GM19035 (cell line): Measurements from ENCODE around the gene PTPRB.

ENCODE experiments used
- ATAC-seq: cut with Tn5 transposase; IDR thresholded peaks from one replicate; pipeline ENCODE4 v1.9.1; 2021; ENCODE audit not compliant: unreplicated experiment

Gene PTPRB

DNA sequence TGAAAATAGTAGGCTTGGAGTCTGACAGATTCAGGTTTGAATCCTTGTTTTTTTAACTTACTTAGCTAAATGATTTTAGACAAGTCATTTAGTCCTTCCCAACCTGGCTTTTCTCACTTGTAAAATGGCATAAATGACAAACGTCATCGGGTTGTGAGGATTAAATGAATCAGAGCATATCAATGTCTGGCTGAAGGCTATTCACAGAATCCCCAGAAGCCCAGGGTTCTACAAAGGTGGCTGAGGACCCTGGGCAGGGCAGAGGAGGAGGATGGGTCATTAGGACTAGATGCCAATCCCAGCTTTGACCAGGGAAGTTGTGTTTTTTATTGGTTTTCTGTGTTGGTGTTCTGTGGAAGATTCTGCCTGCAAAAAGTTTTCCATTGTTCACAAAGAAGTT, 7.6 kb upstream of the PTPRB start:
- ATAC-seq: no peak

DNA sequence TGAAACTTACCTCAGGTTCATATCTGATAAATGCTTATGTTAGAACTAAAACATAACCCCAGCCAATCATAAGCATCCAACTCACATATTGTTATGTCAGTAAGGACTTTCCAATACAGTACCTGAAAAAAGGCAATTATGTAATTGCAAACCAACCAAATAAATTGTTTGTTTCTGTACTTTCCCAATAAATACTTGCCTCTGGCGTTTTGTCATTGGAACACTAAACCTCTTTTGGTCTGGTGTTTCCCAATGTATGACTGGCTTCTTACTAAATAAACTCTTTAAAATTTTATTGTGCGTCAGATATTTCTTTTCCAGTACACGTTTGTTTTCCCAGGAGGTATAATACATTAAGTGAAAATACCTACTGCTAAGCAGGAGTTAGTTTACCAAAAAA, 6.7 kb upstream of the PTPRB start:
- no peak for ATAC-seq

DNA sequence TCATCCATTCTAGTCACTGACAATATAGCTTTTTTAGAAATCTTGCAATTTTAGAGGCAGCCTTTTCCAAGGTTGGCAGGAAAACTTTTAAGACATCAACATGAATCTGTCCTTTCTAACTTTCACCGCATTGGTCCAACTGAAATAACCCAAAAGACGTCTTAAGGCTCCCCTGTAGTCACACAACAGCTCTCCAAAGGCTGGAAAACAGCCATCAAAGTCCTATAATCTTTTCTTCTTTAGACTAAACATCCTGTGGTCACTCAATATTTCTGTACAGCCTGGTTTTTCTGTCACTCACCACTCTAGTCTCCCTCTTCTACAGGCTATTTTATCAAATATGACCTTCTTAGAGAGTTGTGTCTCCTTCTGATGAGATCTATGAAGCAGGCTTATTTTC, 4.5 kb upstream of the PTPRB start:
- ATAC-seq: no peak

DNA sequence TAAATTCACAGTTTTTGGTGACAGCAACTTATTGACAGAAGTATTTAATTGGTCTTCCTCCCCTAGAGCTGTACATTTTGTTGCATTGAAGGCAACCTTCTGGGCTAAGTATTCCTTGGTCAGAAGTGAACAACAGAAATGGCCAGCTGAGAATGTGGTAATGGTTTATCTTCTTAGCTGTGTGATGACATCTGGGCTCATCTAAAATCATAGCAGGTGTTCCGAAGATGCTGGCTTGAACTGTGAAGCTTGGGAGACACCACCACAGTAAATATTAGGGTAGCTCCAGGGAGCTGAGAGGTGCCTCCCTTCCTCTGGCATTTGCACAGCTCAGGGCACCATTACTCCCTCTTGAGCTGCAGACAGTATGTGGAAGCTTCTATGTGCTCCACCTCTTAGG, 3.7 kb upstream of the PTPRB start:
- ATAC-seq: no peak

DNA sequence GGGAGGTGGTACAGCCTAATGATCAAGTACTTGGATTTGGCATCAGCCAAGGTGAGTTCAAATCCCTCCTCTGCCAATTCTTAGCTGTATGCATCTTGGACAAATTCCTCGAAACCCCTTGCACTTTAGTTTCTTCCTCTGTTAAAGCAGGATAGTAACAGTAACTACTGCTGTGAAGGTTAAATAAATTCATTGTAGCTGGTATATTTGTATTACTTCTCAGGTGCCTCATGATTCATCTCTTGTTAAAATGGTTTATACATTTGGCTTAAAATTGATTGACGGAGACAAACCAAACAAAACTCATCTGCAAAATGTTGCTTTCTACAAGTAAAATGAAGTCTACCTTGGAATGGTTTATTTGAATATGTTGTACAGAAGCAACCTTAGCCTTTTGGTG, 2.3 kb upstream of the PTPRB start:
- ATAC-seq: no peak

DNA sequence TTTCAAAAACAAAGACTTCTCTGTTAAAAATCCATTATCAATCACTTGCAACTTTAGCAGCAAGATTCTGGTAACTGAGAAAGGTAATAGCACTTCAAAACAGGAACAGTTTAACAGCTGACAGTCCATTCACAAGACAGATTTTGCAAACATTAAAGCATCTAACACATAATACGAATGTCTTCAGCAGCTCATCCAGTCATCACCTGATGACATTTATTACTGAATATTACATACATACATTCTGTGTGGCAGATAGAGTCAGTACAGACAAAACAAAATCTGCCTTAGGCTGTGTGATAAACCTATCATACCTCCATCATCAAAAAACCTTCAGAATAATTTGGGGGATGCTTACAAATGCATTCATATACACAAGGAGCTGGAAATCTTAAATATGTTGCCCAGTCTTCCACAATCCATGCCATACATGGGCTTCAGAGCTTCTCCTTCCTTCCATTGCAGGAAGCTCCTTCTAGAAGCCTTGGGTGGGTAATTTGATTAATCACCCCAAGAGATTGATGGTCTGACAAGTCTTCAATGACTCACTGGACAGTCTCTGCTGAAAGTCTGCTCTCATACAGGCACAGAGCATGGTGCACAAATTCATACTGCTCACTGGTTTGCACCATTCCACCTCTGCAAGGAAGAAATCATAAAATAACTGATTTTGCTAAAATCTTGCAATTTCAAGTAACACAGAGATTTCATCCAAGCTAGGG, 1.6 kb upstream of the PTPRB start:
- ATAC-seq: no peak

DNA sequence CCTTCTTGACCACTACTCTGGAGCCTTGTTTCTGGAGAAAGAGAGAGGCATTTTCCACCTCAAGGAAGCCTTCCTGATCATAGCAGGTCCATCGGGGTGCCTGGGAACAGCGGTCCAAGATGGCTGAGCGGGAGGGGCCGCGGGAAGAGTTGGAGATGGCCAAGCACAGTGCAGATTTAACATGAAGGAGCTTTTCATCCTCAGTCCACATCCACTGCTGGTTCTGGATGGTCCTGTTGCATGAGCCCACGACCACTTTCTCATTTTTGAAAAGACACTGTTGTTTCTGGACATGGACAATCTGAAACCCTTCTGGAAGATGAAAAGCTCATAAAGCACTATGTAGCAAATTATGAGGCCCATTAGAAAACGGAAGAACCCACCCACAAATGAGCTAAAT, 1.5 kb downstream of the PTPRB start:
- no peak for ATAC-seq

DNA sequence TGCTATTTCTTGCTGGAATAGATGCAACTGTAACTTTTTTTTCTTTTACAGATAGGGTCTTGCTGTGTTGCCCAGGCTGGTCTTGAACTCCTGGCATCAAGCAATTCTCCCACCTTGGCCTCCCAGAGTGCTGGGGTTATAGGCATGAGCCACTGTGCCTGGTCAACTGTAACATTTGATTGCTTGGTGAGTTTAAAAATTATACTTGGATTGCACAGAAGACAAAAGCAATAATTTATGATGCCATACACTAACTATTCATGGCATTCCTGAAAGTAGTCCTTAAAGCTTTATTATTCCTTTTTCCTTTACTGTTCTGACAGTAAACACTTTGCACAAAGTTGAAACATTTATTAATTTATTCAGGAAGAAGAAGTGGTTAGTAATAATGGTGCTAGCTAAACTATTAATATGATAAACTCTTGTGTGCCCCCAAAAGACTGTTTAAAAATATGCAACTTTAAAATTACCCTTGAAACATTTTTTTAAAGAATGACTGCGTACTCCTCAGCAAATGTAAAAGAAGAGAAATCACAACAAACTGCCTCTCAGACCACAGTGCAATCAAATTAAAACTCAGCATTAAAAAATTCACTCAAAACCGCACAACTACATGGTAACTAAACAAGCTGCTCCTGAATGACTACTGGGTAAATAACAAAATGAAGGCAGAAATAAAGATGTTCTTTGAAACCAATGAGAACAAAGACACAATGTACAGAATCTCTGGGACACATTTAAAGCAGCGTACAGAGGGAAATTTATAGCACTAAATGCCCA, 8.3 kb downstream of the PTPRB start:
- no peak for ATAC-seq

DNA sequence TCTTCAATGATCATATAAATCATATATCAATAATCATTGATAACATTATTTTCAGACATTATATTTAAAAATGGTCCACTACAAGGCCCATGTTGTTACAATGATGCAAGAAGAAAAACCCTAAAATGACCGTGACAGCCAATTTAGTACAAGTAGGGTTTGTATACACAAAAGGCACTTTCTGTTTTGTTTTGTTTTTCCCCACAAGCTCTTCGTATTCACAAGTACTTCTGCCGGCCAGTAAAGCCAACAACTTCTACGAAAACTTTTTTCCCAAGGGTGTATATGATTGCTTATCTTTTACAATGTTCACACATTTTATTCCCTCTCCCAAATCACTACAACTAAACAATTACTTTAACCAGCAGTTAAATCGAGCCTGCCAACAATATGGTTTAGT, 9.6 kb downstream of the PTPRB start:
- ATAC-seq: no peak

DNA sequence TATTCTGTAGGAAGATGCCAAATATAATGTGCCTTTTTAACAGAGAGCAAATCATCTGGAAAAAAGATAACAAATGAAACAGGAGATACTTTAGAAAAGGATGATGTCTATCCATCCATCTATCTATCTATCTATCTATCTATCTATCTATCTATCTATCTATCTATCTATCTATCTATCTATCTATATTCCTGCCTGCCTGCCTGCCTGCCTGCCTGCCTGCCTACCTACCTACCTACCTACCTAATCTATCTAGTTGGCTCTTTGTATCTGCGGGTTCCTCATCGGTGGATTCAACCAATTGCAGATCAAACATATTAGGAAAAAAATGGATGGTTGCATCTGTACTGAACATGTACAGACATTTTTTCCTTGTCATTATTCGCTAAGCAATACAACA, 11.0 kb downstream of the PTPRB start:
- no peak for ATAC-seq

DNA sequence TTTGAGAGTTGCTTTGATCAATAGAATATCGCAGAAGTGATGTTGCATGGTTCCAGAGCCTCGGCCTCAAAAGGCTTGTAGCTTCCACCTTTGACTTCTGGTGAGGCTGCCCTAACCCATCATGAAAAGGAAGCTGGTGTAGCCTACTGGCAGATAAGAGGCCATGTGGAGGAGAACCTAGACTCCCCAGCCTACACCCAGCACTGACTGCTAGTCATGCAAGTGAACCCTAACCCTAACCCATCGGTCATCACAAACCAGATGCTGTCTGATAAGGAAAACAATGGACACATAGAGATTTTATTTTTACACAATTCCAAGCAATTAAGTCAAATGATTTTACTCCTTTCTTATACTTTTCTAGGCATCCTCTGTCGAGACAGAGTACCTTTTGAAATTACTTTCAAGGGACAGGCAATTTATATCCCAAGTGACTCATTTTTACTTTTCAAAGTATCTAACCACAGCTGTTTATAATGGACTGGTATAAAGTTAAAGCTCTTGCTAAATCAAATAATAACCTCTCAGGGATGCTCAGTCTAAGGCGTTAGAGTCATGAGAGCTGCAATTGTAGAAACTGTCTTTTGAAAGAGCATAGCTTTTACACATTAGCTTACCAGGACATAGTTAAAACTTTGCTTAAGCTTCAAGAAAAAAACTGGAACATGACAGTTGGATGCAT, 17.6 kb downstream of the PTPRB start:
- ATAC-seq: no peak

DNA sequence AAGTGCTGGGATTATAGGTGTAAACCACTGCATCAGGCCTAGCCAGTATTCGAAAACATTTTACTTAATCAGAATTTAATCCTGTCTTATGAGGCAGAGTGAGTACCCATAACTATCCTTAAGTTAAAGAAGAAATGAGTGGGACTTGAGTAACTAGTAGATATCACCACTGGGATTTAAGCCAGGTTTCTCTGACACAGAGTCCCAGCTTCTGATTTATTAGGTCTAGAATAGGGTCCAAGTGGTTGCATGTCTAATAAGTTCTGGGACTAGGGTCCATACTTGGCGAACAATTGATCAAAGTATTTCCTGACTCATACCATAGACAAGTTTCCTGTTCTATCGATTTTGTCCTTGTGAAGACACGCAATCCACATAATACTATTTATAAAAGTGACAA, 18.9 kb downstream of the PTPRB start:
- ATAC-seq: no peak

DNA sequence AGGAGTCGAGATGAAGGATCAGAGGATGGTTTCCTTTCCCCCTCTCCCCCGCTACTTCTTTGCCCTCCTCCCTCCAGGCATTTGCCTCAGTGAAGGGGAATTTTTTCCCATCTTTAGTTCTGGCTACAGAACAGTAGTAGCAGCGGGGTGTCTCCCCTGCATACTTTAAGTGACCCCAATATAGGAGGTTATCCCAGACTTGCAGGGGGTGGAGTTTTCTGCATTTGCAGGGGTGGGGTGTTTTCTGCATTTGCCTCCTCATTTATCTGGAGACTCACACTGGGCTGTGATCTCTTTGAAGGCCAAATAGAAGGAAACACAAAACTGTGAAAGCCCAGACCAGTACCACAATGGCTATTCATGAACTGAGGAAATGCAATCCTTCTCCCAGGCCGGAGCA, 19.8 kb downstream of the PTPRB start:
- ATAC-seq: no peak

DNA sequence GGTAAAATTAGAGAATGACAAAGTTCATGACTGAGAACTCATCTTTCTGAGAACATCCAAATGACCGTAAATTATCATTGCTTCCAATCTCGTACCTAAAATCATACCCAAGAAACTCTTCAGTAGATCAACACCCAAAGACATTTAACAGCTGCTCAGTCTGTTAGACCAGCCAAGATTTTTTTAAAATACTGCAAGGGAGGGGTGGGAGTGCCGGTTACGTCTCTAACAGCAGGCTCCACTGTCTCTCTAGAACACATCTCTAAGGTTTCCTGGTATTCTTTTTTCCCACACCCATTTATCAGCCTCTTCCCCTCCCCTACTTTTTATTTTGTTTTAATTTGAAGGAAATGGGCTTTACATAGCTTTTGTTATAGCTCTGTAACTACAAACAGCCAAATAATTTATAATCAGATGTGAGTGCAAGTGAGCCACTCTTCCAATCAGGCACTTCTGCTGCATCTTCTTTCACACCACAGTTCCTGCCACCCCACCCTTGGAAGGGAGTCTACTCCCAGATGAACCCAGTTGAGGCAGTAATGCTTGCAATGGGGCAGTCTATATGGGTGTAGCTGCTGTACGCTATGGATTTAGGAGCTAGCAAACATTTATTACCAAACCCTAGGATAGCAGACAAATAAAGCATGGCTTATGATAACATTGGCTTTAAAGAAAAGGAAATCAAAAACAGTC, 21.9 kb downstream of the PTPRB start:
- ATAC-seq: no peak

DNA sequence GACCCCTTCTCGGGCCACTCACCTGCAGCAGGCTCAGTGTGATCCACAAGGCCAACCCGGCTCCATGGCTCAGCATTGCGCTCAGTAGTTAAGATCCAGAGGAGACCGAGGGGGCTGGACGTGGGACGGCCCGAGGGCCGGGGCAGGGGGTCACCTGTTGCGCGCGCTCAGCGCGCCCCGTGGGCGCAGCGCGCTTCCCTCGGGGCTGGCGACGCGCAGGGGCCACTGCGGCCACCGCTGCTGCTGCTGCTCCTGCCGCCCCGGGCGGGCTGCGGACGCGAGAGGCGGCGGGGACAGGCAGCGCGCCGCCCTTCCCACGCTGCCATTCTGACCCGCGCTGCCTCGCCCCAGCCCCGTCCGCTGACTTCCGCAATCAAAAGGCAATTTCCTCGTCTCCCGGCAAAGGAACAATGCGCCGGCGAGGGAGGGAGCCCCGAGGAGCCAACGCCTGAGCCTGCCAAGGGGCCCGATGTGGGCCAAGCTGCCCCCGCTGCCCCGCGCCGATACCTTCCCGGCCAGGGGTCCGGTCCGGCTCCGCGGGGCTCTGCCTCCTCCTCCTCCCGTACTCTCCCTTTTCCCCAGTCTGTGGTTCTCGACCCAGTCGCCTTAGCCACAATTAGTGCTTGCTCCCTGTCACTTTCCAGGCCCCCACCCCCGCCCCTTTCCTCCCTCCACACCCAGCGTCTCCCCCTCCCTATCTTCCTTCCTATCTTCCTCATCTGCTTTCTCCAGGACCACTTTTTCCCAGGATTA, 27.3 kb downstream of the PTPRB start:
- no peak for ATAC-seq

DNA sequence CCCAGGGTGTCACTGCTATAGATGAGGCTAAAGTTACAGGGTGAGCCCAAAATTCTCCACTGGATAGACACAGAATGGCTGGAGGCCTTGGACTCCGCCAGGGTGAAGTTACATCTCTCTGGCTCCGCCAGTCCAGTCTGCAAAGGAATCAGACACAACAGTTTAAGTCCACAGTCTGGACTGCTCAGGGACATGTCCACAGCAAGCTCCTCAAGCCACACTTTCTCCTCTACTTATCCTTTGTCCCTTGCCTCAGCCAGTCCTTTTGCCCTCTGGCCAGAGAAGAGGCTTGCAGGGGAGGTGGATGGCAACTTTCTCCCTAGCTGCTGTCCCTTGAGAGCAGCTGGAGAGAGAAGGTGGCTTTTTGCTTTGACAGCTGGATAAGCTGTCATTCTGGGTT, 28.0 kb downstream of the PTPRB start:
- no peak for ATAC-seq

DNA sequence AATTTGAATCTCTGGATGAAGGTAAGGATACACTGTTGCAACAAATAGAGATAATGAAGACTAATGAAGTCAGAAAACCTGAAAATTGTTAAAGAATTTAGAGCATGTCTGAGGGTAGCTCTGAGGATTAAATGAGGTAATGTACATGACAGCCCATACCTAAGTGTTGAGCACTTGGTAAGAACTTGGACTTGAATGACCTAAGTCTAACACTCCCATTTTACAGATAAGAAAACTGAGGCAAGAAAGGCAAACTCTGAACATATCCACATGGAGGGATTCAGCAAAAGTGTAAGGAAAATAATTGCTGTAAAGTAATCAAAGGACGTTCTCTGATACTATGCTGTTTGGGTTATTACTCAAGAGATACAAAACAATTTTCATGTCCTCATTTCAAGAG, 29.0 kb downstream of the PTPRB start:
- no peak for ATAC-seq

DNA sequence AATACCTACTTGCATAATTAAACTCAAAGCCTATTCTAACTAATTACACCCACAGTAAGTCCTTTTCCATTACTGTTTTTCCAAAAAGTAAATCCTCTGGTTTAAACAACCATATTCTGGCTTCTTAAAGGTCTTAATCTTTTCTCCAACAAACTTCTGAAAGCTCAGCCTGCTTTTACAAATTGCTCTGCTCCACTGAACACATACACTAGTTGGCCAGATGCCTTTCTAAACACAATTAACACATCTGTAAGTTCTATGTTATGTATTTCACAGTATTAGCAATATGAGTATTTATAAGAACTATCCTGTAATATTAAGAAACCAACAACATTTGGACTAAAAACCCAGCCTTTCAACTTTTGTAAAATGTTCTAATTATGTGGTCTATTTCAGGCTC, 30.1 kb downstream of the PTPRB start:
- no peak for ATAC-seq

DNA sequence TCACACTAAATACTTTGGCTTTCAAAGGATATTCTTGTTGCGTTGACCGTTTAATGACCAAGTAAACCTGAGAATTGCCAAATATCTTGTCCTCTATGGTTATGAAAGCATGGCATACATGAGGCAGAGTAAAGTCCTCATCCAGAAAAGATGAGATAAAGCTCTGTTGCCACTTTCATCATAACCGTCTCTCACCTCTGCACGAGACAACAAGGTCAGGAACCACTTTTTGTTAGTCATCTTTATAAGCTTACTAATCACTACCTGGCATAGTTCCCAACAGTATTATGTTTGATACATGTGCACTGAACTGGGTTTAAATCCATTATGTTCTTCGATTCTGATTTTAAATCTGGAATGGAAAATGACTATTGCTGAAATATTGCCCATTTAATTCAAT, 31.3 kb downstream of the PTPRB start:
- no peak for ATAC-seq

DNA sequence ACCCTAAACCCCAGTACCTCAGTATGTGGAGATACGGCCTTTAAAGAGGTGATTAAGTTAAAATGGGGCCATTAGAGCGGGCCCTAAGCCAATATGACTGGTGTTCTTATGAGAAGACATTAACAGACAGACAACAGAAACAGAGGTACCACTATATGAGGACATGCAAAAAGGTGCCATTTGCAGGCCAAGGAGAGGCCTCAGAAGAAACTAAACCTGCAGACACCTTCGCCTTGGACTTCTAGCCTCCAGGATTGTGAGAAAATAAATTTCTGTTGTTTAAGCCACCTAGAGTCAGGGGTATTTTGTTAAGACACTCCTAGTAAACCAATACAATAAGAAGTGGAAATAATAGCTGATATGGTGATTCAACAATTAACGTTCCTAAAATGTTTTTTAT, 32.6 kb downstream of the PTPRB start:
- no peak for ATAC-seq

DNA sequence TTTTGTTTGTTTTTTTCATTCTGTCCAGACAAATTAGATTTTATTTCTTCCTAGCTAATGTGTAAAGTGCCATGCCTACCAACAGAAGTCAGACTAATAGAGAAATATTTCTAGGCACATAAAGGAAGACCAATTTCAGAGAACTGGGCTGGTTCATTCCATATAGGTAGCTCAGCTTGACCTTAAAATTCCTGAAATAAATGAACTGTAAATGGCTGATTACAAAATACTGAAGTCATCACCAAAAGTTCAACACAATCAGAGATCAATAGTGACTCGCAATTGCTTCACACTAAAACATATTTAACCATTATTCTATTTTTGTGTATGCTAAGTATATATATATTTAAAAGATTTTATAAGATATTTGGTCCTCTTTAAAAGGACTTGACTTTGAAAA, 34.2 kb downstream of the PTPRB start:
- no peak for ATAC-seq
